Neural cell (in vitro differentiated cells): ENCODE results near the gene CA5A. TPM values are rescaled to one million over a fixed set of nuclear protein-coding genes. Genes with fewer than 3 reads are reported as not detected.

Experiments
- H2AFZ ChIP-seq: fragments of 200-600, 300-800 bp; sonication (generic), shearing (Covaris generic); 2 replicates; pipeline ENCODE4 v1.6.0; 2014; ENCODE audit warnings: low read depth, mild to moderate bottlenecking, antibody characterized with exemption, low read length, moderate library complexity
- H3F3A ChIP-seq: fragments of 200-600 bp; shearing (Covaris generic); 2 replicates; pipeline ENCODE4 v1.6.1; 2016; ENCODE audit warnings: mild to moderate bottlenecking, moderate library complexity, mixed read lengths, antibody characterized with exemption, low read length; ENCODE audit not compliant: insufficient read depth, poor library complexity, severe bottlenecking
- H3K27ac ChIP-seq: fragments of 200-600, 300-800 bp; sonication (generic), shearing (Covaris generic); 2 replicates; pipeline ENCODE4 v1.5.1; 2014; ENCODE audit warnings: mild to moderate bottlenecking, low read length, moderate library complexity
- H3K27me3 ChIP-seq: fragments of 300-800, 200-600 bp; sonication (generic), shearing (Covaris generic); 2 replicates; pipeline ENCODE4 v1.6.0; 2014; ENCODE audit warnings: mild to moderate bottlenecking, low read depth, low read length, moderate library complexity; ENCODE audit not compliant: insufficient read depth
- H3K36me3 ChIP-seq: fragments of 300-800, 200-600 bp; sonication (generic), shearing (Covaris generic); 2 replicates; pipeline ENCODE4 v1.5.1; 2014; ENCODE audit warnings: mild to moderate bottlenecking, antibody characterized with exemption, low read length, moderate library complexity; ENCODE audit not compliant: insufficient read depth
- H3K4me2 ChIP-seq: fragments of 300-800, 200-600 bp; sonication (generic), shearing (Covaris generic); 2 replicates; pipeline ENCODE4 v1.6.0; 2014; ENCODE audit warnings: mild to moderate bottlenecking, low read length
- H3K4me3 ChIP-seq: fragments of 300-800, 200-600 bp; sonication (generic), shearing (Covaris generic); 2 replicates; pipeline ENCODE4 v1.5.1; 2014; ENCODE audit warnings: mild to moderate bottlenecking, low read length, moderate library complexity
- H3K79me2 ChIP-seq: fragments of 200-600 bp; shearing (Covaris generic); replicated peaks from 2 replicates; pipeline ENCODE4 v1.6.0; 2014; ENCODE audit warnings: mild to moderate bottlenecking, low read length, moderate library complexity; ENCODE audit not compliant: insufficient read depth
- H3K9ac ChIP-seq: fragments of 300-800, 200-600 bp; sonication (generic), shearing (Covaris generic); 2 replicates; pipeline ENCODE4 v1.6.1; 2016; ENCODE audit warnings: mild to moderate bottlenecking, low read length, mixed read lengths
- H3K9me2 ChIP-seq: fragments of 200-600 bp; shearing (Covaris generic); 2 replicates; pipeline ENCODE4 v1.6.1; 2016; ENCODE audit warnings: mild to moderate bottlenecking, low read length, mixed read lengths; ENCODE audit not compliant: insufficient read depth
- H3K9me3 ChIP-seq: fragments of 200-600, 300-800 bp; sonication (generic), shearing (Covaris generic); 2 replicates; pipeline ENCODE4 v1.6.1; 2016; ENCODE audit warnings: mild to moderate bottlenecking, mixed run types, low read length, moderate library complexity, mixed read lengths
- H4K20me1 ChIP-seq: fragments of 200-600 bp; shearing (Covaris generic); 2 replicates; pipeline ENCODE4 v1.6.1; 2016; ENCODE audit warnings: mild to moderate bottlenecking, mixed run types; ENCODE audit not compliant: insufficient read depth
- EP300 ChIP-seq: fragments of 450-650 bp; conservative IDR thresholded peaks from 2 replicates; pipeline ENCODE4 v1.6.1; 2014; ENCODE audit warnings: antibody characterized with exemption, mild to moderate bottlenecking, moderate library complexity; ENCODE audit not compliant: poor library complexity, severe bottlenecking
- EZH2 ChIP-seq: fragments of 200-600, 300-800 bp; shearing (Covaris generic), sonication (generic); IDR thresholded peaks from 2 replicates; pipeline ENCODE4 v1.6.1; 2014; ENCODE audit warnings: antibody characterized with exemption, low read length, borderline replicate concordance, mild to moderate bottlenecking; ENCODE audit not compliant: insufficient read depth, poor library complexity, severe bottlenecking
- MXI1 ChIP-seq: fragments of 450-650 bp; conservative IDR thresholded peaks from 2 replicates; pipeline ENCODE4 v1.6.1; 2014; ENCODE audit warnings: antibody characterized with exemption, mild to moderate bottlenecking; ENCODE audit not compliant: poor library complexity, severe bottlenecking
- POLR2AphosphoS5 ChIP-seq: IDR thresholded peaks from 2 replicates; pipeline ENCODE4 v1.6.1; 2012
- RAD21 ChIP-seq: fragments of 450-650 bp; conservative IDR thresholded peaks from 2 replicates; pipeline ENCODE4 v1.6.1; 2014; ENCODE audit warnings: antibody characterized with exemption, mild to moderate bottlenecking, moderate library complexity
- SMC3 ChIP-seq: fragments of 450-650 bp; conservative IDR thresholded peaks from 2 replicates; pipeline ENCODE4 v1.6.1; 2014; ENCODE audit warnings: antibody characterized with exemption, mild to moderate bottlenecking, moderate library complexity; ENCODE audit not compliant: poor library complexity
- TAF1 ChIP-seq: IDR thresholded peaks from 2 replicates; pipeline ENCODE4 v1.6.1; 2012; ENCODE audit warnings: low read depth
- polyA plus RNA-seq: library from polyadenylated mRNA; depleted of rRNA; stranded (reverse); fragments of >200 nt; gene quantifications from 2 replicates; pipeline ENCODE4 v1.2.3, GENCODE V29; 2014
- TF ChIP-seq, protein P1 (sequence below): fragments of 450-650 bp; IDR thresholded peaks from 2 replicates; pipeline ENCODE4 v1.5.1; 2014; ENCODE audit warnings: antibody characterized with exemption, mild to moderate bottlenecking, moderate library complexity; ENCODE audit not compliant: poor library complexity, severe bottlenecking
- TF ChIP-seq, protein P2 (sequence below): IDR thresholded peaks from 2 replicates; pipeline ENCODE4 v1.6.1; 2012; ENCODE audit warnings: borderline replicate concordance

The CA5A gene
- polyA plus RNA-seq, 1 donor from 2014 or later: not detected

DNA sequence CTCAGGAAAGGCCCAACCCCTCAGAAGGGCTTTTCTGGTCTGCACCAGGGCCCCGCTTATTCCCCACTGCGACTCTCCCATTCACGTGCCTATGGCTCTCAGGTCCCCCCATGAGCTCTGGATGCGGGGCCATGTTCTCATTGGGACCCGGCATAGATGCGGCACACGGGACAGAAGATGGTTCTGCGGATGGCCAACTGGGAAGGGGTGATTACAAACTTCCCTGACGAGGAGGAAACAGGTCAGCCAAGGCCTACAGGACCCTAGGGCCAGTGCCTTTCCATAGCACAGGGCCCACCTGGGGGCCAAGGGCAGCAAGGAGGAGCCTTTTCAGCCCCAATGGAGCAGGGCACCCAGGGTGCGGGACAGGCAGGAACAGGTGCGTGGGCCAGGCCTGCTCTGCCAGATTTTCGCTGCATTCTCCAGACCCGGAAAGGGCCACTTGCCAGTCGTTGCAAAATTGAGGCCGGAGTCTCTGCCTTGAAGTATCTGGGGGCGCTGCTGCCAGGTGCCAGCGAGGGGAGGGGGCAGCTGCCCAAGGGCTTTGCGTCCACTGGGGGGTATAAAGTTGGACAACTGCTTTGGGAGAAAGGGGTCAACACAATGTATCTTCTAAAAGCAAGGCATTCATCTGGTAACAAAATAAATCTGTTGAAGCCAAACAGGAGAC, 87.5 kb downstream of the CA5A start (continued):
- TF ChIP-seq, protein P1, sequence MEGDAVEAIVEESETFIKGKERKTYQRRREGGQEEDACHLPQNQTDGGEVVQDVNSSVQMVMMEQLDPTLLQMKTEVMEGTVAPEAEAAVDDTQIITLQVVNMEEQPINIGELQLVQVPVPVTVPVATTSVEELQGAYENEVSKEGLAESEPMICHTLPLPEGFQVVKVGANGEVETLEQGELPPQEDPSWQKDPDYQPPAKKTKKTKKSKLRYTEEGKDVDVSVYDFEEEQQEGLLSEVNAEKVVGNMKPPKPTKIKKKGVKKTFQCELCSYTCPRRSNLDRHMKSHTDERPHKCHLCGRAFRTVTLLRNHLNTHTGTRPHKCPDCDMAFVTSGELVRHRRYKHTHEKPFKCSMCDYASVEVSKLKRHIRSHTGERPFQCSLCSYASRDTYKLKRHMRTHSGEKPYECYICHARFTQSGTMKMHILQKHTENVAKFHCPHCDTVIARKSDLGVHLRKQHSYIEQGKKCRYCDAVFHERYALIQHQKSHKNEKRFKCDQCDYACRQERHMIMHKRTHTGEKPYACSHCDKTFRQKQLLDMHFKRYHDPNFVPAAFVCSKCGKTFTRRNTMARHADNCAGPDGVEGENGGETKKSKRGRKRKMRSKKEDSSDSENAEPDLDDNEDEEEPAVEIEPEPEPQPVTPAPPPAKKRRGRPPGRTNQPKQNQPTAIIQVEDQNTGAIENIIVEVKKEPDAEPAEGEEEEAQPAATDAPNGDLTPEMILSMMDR: no peak

DNA sequence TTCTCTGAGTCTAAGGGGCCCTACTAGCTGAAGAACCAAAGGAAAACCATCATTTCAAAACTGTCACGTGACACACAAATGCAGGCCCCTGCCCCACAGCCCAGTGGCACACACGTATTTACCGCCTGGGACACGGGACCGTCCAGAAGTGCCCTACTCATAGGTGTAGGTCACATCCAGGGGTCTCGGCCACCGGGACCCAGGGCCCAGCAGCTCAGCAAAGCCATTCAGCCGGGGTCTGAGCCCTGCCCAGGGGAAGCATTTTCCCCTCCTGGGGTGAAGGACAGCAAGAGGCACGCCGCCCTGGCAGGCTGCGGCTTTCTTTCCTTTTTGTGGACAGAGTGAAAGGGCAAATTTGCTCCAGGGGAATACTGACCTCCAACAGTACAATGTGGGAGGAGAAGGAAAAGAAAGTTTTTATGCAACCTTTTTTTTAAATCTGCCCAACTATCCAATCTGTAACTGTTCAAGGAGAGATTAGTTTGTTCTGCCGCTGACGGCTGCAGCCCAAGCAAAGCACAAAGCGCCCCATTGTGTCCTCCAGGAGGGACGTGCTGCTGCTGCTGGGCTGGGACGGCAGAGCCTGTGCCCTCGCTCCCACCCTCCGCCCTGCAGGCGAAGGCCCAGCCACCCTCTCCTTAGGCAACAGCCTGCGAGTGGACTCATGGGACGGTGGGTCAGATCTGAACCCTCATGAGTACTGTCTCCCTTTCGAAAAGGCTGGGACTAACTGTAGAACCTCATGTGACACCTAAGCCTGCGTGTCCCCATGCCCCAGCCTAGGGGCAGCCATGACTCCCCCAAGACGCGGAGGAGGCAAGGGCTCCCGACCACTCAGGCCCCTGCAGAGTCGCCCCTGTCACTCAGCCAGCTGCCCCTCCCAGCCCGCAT, 88.3 kb downstream of the CA5A start:
- Histone ChIP-seq H2AFZ (no peak overlapping the region), H3K27ac (no peak overlapping the region), H3K9me2 (no peaks in the 10 kb centered on the region), H3K27me3 (no peaks in the 10 kb centered on the region), H3K9me3 (no peaks in the 10 kb centered on the region), H3F3A (no peaks in the 10 kb centered on the region), H3K79me2 (no peaks in the 10 kb centered on the region), H4K20me1 (no peaks in the 10 kb centered on the region), H3K9ac (no peak overlapping the region), H3K36me3 (no peaks in the 10 kb centered on the region), H3K4me3 (no peak overlapping the region), H3K4me2 (no peak overlapping the region)
- TF ChIP-seq MXI1 (no peak), RAD21 (no peak), POLR2AphosphoS5 (no peak), SMC3 (no peak), EP300 (no peak), TAF1 (no peak), EZH2 (no peak)
- TF ChIP-seq, protein P1: no peak
- TF ChIP-seq, protein P2, sequence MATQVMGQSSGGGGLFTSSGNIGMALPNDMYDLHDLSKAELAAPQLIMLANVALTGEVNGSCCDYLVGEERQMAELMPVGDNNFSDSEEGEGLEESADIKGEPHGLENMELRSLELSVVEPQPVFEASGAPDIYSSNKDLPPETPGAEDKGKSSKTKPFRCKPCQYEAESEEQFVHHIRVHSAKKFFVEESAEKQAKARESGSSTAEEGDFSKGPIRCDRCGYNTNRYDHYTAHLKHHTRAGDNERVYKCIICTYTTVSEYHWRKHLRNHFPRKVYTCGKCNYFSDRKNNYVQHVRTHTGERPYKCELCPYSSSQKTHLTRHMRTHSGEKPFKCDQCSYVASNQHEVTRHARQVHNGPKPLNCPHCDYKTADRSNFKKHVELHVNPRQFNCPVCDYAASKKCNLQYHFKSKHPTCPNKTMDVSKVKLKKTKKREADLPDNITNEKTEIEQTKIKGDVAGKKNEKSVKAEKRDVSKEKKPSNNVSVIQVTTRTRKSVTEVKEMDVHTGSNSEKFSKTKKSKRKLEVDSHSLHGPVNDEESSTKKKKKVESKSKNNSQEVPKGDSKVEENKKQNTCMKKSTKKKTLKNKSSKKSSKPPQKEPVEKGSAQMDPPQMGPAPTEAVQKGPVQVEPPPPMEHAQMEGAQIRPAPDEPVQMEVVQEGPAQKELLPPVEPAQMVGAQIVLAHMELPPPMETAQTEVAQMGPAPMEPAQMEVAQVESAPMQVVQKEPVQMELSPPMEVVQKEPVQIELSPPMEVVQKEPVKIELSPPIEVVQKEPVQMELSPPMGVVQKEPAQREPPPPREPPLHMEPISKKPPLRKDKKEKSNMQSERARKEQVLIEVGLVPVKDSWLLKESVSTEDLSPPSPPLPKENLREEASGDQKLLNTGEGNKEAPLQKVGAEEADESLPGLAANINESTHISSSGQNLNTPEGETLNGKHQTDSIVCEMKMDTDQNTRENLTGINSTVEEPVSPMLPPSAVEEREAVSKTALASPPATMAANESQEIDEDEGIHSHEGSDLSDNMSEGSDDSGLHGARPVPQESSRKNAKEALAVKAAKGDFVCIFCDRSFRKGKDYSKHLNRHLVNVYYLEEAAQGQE: no peak
